Stimulated activated CD8-positive, alpha-beta memory T cell treated with anti-CD3 and anti-CD28 coated beads, Interleukin-2, amount 100 ng/mL, for 48 hours (primary cell): Measurements from ENCODE around the gene GAGE13.
"Not testable (repeated sequence)": the region's sequence is repeated elsewhere in the genome, so short reads cannot be mapped to it uniquely, and the experiment has no call there.

Experiments
- DNase-seq, 2 donors: peaks; one replicate each; pipeline ENCODE4 v3.0.0-alpha.2; 2020; ENCODE audit warnings: low read depth in 2 of 2

Gene GAGE13

DNA sequence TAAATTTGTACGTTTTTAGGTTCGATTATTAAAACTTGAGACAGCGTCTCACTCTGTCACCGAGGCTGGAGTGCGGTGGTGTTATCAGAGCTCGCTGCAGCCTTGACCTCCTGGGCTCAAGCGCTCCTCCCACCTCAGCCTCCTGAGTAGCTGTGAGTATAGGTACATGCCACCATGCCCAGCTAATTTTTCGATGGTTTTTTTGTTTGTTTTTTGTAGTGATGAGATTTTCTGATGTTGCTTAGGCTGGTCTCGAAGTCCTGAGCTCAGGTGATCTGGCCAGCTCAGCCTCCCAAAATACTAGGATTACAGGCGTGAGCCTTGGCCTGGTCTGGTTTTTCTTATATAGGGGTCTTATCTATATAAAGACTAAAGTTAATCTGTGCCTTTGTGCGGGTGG, 961 bp upstream of the GAGE13 start:
- DNase-seq, result not testable (repeated sequence)

- not testable (repeated sequence) for DNase-seq
These were observed 459 bp downstream of the GAGE13 start for GRCh38 chrX:49331841-49332240.

- not testable (repeated sequence) for DNase-seq
These were observed 10.1 kb downstream of the GAGE13 start for GRCh38 chrX:49341449-49341848.

GRCh38 chrX:49344496-49345175, 13.3 kb downstream of the GAGE13 start:
- DNase-seq, result not testable (repeated sequence)

DNA sequence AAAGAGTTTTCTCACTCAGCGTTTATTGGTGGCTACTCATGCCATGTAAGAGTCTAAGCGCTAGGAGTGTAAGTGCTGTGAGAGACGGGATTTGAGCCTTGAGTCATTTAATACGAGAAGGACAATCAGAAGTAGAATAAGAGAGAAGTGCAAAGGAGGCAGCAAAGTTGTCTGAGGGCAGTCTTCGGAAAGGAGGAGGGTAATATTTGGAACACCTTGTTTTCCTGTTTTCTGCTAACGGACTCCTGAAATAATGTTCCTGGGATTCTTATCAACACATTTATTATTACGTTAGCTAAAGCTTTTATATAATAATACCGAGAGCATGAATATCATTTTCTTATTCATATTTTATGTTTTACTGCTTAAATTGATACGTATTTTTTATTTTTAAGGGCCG, 14.0 kb downstream of the GAGE13 start:
- DNase-seq, result not testable (repeated sequence)

DNA sequence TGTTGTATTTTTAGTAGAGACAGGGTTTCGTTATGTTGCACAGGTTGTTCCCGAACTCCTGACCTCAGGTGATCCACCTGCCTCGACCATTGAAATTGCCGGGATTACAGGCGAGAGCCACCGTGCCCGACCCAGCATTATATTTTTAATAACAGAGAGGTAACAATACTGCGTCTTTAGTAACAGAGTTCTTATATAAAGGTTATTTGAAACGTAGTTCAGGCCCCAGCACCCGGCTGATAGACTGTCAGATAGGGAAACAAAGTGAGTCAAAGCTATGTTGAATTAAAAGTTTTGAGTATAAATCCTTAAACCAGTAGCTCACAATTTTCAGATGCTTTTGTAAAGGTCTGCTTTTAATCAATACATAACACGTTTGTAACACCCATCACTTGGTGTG, 14.8 kb downstream of the GAGE13 start:
- not testable (repeated sequence) for DNase-seq
